ENCODE data around the gene SIRT3. TPM values are rescaled to one million over a fixed set of nuclear protein-coding genes. Genes with fewer than 3 reads are reported as not detected.

SIRT3 gene
- total RNA-seq, 2 experiments from 2014 or later, result 27.7 to 32.1 TPM

- ChIA-PET CTCF (interaction anchor here (1.2 to 3.9 kb wide), 4 partner anchors 7 to 27 kb away, joined by 5 to 71 read pairs (median 42); partner anchors contain the start of gene NLRP6), POLR2A (no interaction called here)
- Mint-ChIP-seq H3K9me3 (no peaks in the 10 kb centered on the region), H3K27ac (no peak overlapping the region), H3K4me3 (no peak overlapping the region), H3K27me3 (no peaks in the 10 kb centered on the region), H3K4me1 (ENCODE audit: low read depth) (peaks cover 18% of the 10 kb centered on the region), H3K36me3 (ENCODE audit: low read depth) (peaks cover 33% of the 10 kb centered on the region)
- intact Hi-C loops (cut with micrococcal nuclease), result no loop called here
- no peak for ATAC-seq
- DNase-seq, result no peak
- TF ChIP-seq CTCF (IDR thresholded peaks at IDR 0.05), result no peak
Measured at GRCh38 chr11:253160-253885, 17.2 kb upstream of the SIRT3 start.

- CTCF ChIA-PET, result interaction anchor here (0.8 to 5.1 kb wide), 8 partner anchors 8 to 112 kb away, joined by 3 to 71 read pairs (median 40); partner anchors contain the start of genes IFITM2, NLRP6, PSMD13 and SIRT3
- DNase-seq, result no peak
- TF ChIP-seq CTCF (IDR thresholded peaks at IDR 0.05), result no peak
- Mint-ChIP-seq H3K36me3 (ENCODE audit: low read depth) (peaks cover 40% of the 10 kb centered on the region), H3K4me1 (ENCODE audit: low read depth) (peaks cover 18% of the 10 kb centered on the region), H3K27ac (no peak overlapping the region), H3K4me3 (no peak overlapping the region), H3K9me3 (no peaks in the 10 kb centered on the region), H3K27me3 (no peaks in the 10 kb centered on the region)
- ATAC-seq, result no peak
- POLR2A ChIA-PET, result interaction anchor here (1.0 kb wide), 1 partner anchor 15 kb away, joined by 6 read pairs; no protein-coding TSS in a partner anchor
- intact Hi-C loops (cut with micrococcal nuclease), result no loop called here
Measured at GRCh38 chr11:252666-253065, 16.5 kb upstream of the SIRT3 start.

DNA sequence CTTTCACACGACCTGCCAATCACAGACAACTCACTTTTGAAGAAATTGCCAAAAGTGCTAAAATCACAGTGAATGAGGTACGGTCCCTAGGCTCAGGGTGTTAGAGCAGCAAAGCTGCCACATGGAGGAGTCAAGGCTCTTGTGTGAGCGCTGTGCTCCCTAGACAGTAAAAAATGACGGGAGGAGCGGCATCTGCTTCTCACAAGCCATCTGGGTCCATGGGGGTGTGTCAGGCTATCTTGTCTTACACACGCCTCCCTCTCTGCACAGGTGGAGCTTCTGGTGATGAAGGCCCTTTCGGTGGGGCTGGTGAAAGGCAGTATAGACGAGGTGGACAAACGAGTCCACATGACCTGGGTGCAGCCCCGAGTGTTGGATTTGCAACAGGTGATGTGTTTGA, 15.4 kb upstream of the SIRT3 start:
- TF ChIP-seq CTCF (IDR thresholded peaks at IDR 0.05), result no peak
- Mint-ChIP-seq H3K36me3 (ENCODE audit: low read depth) (peaks cover 49% of the 10 kb centered on the region), H3K4me3 (no peak overlapping the region), H3K27ac (peak overlapping the region; percentile 28), H3K27me3 (no peaks in the 10 kb centered on the region), H3K4me1 (ENCODE audit: low read depth) (peaks cover 18% of the 10 kb centered on the region), H3K9me3 (no peaks in the 10 kb centered on the region)
- ChIA-PET CTCF (interaction anchor here (0.7 to 5.1 kb wide), 38 partner anchors 9 to 222 kb away, joined by 3 to 71 read pairs (median 11); partner anchors contain the start of genes ANO9, BET1L, IFITM2 and IFITM5), POLR2A (interaction anchor here (0.6 to 3.9 kb wide), 15 partner anchors 10 to 196 kb away, joined by 3 to 24 read pairs (median 6); partner anchors contain the start of genes NLRP6 and PSMD13)
- DNase-seq, result no peak
- intact Hi-C loops (cut with micrococcal nuclease), result no loop called here
- ATAC-seq, result no peak

DNA sequence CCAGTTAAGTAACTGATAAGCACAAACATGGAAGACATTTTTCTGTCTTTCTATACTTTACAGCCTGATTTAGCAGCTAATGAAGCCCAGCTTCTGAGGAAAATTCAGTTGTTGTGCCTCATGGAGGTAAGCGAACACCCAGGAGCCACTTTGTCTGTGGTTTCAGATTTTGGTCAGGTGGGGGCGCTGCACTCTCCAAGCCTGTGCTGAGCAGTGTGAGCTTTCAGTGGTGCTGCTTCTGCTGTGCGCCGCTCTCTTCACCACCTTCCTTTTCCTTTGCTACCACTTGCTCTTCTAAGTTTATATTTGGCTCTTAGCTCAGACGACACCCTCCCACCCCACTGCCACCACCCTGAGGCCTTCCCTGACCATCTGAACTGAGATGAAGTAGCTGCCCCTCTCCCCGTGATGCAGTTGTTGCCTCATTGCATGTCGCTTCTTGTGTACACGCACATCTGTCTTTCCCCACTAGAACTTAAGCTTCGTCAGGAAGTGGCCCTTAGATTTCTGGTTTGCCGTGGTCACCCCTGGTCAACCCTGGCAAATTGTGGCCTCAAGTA, 14.7 kb upstream of the SIRT3 start:
- ATAC-seq (peak; percentile 98), DNase-seq (peak; percentile 91)
- TF ChIP-seq CTCF (IDR thresholded peaks at IDR 0.05), result peak; percentile 83
- H3K36me3 Mint-ChIP-seq (ENCODE audit: low read depth), result peaks cover 56% of the 10 kb centered on the region
- ChIA-PET CTCF (interaction anchor here (0.7 to 5.1 kb wide), 46 partner anchors 9 to 223 kb away, joined by 3 to 71 read pairs (median 8); partner anchors contain the start of genes ANO9, BET1L, IFITM2 and IFITM5), POLR2A (interaction anchor here (0.5 to 3.9 kb wide), 16 partner anchors 9 to 247 kb away, joined by 3 to 24 read pairs (median 5); partner anchors contain the start of genes IFITM2, NLRP6, PSMD13 and SIRT3)
- intact Hi-C loops (cut with micrococcal nuclease), result no loop called here
- H3K4me3 Mint-ChIP-seq, result no peak overlapping the region
- peak overlapping the region; percentile 82 for H3K27ac Mint-ChIP-seq
- no peaks in the 10 kb centered on the region for H3K27me3 Mint-ChIP-seq
- H3K4me1 Mint-ChIP-seq (ENCODE audit: low read depth), result peaks cover 18% of the 10 kb centered on the region
- H3K9me3 Mint-ChIP-seq, result no peaks in the 10 kb centered on the region

Measured in activated CD8-positive, alpha-beta T cell treated with anti-CD3 and anti-CD28 coated beads for 36 hours (primary cell).